Esophagus squamous epithelium (tissue), 4 donors: Measurements from ENCODE around the gene RASSF1.
A peak's percentile ranks its signal among the peaks of the same experiment; 100 is the strongest.

Source experiments
- CTCF ChIP-seq, 6 experiments: fragments of 450-650 bp in 4 of 6; fragments of 200-600 bp in 2 of 6; sonication (generic) in 2 of 6; IDR thresholded peaks; one replicate each; pipeline ENCODE4 v1.5.1; 2016 to 2019; ENCODE audit warnings: antibody characterized with exemption in 6 of 6, mild to moderate bottlenecking in 4 of 6, moderate library complexity in 4 of 6
- POLR2A ChIP-seq, 4 donors: fragments of 450-650 bp; IDR thresholded peaks; one replicate each; pipeline ENCODE4 v1.6.1; 2017; ENCODE audit warnings: antibody characterized with exemption in 4 of 4, mild to moderate bottlenecking in 4 of 4, moderate library complexity in 3 of 4

- peak in 1 of 6 experiments; percentile 25 for TF ChIP-seq CTCF (IDR thresholded peaks at IDR 0.05)
- no peak for TF ChIP-seq POLR2A (IDR thresholded peaks at IDR 0.05)
Observed at GRCh38 chr3:50303013-50303815, 37.4 kb downstream of the RASSF1 start, which contains the start of gene HYAL1.
